AG09319 (cell line): ENCODE data around the gene GLIPR2.
A peak's percentile ranks its signal among the peaks of the same experiment; 100 is the strongest.

Experiments used
- DNase-seq: peaks from one replicate; pipeline ENCODE4 v3.0.0-alpha.2; 2010; ENCODE audit warnings: low read depth; ENCODE audit errors: extremely low read depth
- TF ChIP-seq, protein P1 (sequence below): IDR thresholded peaks from 2 replicates; pipeline ENCODE4 v1.5.1; 2011; ENCODE audit warnings: low read depth, mild to moderate bottlenecking, inconsistent platforms, low read length, moderate library complexity

Gene GLIPR2

DNA sequence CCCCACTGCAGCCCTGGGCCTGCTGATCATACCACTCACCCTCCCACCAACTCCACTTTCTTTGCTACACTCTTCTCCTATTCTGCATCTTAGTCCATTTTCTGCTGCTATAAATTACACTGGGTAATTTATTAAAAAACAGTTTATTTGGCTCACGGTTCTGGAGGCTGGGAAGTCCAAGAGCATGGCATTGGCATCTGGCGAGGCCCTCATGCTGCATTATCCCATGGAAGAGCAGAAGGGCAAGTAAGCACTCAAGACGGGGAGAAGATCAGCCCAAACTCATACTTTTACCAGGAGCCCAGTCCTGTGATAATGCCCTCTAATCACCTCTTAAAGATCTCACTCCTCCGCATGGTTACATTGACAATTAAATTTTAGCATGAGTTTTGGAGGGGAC is 9.4 kb downstream of the GLIPR2 start:
- TF ChIP-seq, protein P1, sequence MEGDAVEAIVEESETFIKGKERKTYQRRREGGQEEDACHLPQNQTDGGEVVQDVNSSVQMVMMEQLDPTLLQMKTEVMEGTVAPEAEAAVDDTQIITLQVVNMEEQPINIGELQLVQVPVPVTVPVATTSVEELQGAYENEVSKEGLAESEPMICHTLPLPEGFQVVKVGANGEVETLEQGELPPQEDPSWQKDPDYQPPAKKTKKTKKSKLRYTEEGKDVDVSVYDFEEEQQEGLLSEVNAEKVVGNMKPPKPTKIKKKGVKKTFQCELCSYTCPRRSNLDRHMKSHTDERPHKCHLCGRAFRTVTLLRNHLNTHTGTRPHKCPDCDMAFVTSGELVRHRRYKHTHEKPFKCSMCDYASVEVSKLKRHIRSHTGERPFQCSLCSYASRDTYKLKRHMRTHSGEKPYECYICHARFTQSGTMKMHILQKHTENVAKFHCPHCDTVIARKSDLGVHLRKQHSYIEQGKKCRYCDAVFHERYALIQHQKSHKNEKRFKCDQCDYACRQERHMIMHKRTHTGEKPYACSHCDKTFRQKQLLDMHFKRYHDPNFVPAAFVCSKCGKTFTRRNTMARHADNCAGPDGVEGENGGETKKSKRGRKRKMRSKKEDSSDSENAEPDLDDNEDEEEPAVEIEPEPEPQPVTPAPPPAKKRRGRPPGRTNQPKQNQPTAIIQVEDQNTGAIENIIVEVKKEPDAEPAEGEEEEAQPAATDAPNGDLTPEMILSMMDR: no peak
- DNase-seq: no peak

DNA sequence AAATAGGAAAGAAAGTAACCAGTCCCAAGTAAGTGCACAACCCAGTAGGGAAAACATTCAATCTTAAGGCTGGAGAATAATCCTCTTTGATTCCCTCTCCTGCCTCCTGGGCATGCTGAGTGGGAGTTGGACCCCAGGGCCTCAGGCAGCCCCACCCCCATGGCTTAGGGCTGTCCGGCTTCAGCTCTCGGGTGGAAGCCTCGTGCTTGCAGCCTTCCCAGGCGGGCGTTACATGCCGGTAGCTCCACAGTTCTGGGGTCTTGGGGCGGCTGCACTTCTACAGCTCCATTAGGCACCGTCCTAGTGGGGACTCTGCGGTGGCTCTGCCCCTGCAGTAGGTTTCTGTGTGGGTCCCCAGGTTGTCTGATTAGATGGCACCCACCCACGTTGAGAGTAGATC is 10.1 kb downstream of the GLIPR2 start:
- DNase-seq: no peak
- TF ChIP-seq, protein P1: no peak

DNA sequence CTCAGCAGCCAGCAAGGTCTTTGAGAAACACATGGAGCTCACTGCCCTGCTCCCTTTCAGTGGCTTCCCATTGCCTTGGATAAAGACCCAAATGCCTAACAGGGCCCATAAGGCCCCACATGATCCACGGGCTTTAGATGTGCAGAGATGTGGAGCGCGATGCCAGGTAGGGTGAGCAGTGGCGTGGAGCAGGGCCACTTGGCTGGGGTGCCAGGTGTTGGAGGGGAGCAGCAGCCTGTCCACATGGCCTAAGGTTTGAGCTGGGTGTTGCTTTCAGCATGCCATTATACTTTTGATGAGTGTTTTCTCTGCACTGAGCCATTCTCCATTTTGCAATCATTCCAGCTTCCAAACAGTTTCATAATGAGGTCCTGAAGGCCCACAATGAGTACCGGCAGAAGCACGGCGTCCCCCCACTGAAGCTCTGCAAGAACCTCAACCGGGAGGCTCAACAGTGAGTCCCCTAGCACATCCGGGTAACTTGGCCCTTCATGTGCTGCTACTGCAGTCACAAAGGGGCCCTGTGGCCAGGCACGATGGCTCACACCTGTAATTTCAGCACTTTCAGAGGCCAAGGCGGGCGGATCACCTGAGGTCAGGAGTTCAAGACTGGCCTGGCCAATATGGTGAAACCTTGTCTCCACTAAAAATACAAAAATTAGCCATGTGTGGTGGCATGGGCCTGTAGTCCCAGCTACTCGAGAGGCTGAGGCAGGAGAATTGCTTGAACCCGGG is 11.1 kb downstream of the GLIPR2 start:
- DNase-seq: no peak
- TF ChIP-seq, protein P1: no peak

DNA sequence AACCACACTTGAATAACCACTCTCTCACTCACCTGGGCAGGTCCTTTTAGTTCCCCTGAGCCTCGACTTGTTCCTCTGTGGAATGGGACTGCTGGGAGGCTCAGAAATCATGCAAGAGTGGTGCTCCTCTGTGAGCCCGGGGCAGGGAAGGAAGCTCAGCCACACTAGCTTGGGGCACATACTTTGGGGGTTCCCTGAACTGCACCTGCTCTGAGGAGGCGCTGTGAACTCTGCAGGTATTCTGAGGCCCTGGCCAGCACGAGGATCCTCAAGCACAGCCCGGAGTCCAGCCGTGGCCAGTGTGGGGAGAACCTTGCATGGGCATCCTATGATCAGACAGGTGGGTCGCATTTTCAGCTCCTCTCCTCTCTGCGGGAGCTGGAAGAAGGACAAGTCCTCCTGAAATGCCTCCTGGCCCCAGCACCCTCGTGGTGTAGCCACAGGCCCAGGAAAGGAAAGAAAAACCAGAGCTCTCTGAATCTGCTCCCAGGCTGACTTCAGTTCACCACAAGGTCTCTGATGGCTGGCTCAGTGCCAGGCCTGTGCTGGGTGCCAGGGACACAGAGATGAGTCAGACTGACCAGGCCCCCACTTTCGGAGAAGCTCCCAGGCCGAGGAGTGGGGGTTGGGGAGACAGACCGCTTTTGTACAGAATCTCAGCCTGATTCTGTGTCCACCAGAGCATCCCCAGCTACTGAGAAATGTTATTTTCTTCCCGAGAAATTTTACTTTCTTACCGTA is 11.9 kb downstream of the GLIPR2 start:
- TF ChIP-seq, protein P1: no peak
- DNase-seq: peak; percentile 90

DNA sequence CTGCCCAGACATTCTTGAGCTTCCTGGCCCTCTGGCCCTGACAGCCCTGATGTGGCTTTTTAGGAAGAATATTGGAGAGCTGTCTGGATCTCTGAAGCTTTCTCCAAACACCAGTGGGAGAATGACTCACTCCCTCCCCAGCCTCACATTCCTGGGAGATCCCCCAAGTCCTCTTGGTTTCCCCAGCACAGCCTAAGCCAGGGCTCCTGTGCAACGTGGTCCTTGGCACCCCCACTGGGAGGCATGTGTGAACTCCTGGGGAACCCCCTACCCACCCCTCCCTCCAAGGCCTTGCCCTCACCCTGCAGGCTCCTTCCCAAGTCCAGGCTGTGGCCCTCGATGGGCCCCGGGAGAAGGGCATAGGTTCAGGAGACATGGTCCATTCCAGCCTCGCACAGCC is 12.7 kb downstream of the GLIPR2 start:
- DNase-seq: no peak
- TF ChIP-seq, protein P1: no peak

DNA sequence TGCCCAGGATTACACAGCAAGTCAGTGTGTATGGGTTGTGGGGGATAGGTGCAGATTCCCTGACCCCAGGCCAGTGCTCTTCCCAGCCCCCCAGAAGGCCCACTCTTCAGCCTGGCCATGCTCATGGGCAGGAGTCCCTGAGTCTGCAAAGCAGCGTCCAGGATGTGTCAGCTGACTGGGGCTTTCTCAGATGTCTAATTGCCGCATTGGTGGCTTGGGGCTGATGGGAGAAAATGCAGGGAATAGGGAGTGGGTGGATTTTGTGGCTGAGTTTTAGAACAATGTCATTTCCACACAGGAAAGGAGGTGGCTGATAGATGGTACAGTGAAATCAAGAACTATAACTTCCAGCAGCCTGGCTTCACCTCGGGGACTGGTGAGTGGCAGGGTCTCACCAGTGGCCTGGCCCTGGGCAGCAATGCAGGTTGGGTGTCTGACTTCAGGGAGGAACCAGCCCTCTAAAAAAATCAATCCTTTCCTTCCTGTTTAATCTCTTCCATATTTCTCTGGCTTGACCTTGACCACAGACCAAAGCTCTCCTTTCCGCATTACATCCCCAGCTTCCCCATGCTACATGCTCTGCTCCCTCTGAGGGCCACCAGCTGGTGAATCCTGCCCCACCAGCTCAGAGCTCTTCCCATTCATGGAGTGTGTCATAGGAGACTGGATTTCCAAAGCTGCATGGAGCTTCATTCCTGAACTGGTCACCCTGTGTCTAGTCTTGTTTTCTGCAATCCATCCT is 14.2 kb downstream of the GLIPR2 start:
- TF ChIP-seq, protein P1: no peak
- DNase-seq: no peak
